ENCODE results near the gene ZNF710.

GRCh38 chr15:90020021-90020735 is 19.1 kb downstream of the ZNF710 start:
- TF ChIP-seq CTCF (conservative IDR thresholded peaks at IDR 0.05; ENCODE audit: low read length) (no peak), EZH2phosphoT487 (IDR thresholded peaks at IDR 0.05; ENCODE audit: borderline replicate concordance) (no peak)
